ENCODE results near the gene SWAP70.

SWAP70 gene

GRCh38 chr11:9651899-9652748, 11.8 kb upstream of the SWAP70 start:
- TF ChIP-seq, protein P1, sequence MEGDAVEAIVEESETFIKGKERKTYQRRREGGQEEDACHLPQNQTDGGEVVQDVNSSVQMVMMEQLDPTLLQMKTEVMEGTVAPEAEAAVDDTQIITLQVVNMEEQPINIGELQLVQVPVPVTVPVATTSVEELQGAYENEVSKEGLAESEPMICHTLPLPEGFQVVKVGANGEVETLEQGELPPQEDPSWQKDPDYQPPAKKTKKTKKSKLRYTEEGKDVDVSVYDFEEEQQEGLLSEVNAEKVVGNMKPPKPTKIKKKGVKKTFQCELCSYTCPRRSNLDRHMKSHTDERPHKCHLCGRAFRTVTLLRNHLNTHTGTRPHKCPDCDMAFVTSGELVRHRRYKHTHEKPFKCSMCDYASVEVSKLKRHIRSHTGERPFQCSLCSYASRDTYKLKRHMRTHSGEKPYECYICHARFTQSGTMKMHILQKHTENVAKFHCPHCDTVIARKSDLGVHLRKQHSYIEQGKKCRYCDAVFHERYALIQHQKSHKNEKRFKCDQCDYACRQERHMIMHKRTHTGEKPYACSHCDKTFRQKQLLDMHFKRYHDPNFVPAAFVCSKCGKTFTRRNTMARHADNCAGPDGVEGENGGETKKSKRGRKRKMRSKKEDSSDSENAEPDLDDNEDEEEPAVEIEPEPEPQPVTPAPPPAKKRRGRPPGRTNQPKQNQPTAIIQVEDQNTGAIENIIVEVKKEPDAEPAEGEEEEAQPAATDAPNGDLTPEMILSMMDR (IDR thresholded peaks at IDR 0.05; ENCODE audit: insufficient read depth, low read depth, low read length, missing control alignments): no peak
- DNase-seq (ENCODE audit: low read depth): no peak
- H3K4me3 ChIP-seq (ENCODE audit: low read length): no peak overlapping the region

DNA sequence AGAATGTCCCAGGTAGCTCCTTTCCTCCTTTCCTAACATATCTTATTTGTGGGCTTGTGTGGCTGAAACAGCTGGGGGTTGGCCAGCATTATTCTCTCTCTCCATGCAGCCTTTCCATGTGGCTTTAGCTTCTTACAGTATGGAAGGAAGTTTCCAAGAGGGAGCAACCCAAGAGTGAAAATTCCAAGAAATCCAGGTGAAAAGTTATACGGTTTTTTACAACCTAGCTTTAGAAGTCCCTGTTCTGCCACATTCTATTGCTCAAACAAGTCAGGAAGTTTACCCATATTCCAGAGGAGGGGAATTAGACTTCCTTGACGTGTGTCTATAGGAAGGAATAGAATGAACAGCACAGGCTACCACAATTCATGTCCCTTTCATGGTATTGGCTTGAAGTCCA, 10.0 kb upstream of the SWAP70 start:
- DNase-seq (ENCODE audit: low read depth): no peak
- TF ChIP-seq, protein P1 (IDR thresholded peaks at IDR 0.05; ENCODE audit: insufficient read depth, low read depth, low read length, missing control alignments): no peak
- no peak overlapping the region for H3K4me3 ChIP-seq (ENCODE audit: low read length)

DNA sequence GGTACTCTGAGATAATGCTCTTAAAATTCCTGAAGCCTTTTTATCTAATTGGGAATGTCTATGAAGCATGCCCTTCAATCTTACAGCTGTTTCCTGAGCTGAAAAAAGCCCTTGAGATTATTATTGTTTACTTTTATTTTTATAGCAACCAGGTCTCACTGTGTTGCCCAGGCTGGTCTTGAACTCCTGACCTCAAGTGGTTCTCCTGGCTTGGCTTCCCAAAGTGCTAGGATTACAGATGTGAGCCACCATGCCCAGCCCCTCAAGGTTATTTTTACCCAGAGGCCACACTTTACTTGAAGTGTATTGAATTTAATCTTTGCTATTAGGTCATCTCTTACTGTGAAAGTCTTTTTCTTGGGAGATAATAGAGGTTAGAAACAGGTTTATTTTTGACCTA, 7.0 kb upstream of the SWAP70 start:
- no peak for DNase-seq (ENCODE audit: low read depth)

DNA sequence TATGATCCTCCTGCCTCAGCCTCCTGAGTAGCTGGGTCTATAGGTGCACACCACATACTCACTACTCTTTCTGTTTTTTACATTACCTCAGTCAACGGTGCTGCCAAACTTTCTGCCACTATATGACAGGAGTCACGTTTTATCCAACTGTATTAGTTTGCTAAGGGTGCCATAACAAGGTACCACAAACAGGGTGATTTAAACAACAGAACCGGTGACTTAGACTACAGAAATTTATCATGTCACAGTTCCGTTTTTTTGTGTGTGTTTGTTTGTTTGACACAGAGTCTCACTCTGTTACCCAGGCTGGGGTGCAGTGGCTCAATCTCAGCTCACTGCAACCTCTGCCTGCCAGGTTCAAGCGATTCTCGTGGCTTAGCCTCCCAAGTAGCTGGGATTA, 6.3 kb upstream of the SWAP70 start:
- no peak for DNase-seq (ENCODE audit: low read depth)
- TF ChIP-seq, protein P1 (IDR thresholded peaks at IDR 0.05; ENCODE audit: insufficient read depth, low read depth, low read length, missing control alignments): no peak
- H3K4me3 ChIP-seq (ENCODE audit: low read length): no peak overlapping the region

More for the DNA sequence above, 7.0 kb upstream of the SWAP70 start:
- no peak overlapping the region for H3K4me3 ChIP-seq (ENCODE audit: low read length)
- TF ChIP-seq, protein P1 (IDR thresholded peaks at IDR 0.05; ENCODE audit: insufficient read depth, low read depth, low read length, missing control alignments): no peak

GRCh38 chr11:9660886-9661285, 3.0 kb upstream of the SWAP70 start:
- peak; percentile 82 for DNase-seq (ENCODE audit: low read depth)
- TF ChIP-seq, protein P1 (IDR thresholded peaks at IDR 0.05; ENCODE audit: insufficient read depth, low read depth, low read length, missing control alignments): no peak

GRCh38 chr11:9662273-9662672, 1.6 kb upstream of the SWAP70 start:
- no peak overlapping the region for H3K4me3 ChIP-seq (ENCODE audit: low read length)
- TF ChIP-seq, protein P1 (IDR thresholded peaks at IDR 0.05; ENCODE audit: insufficient read depth, low read depth, low read length, missing control alignments): no peak
- DNase-seq (ENCODE audit: low read depth): no peak

More at GRCh38 chr11:9660886-9661285, 3.0 kb upstream of the SWAP70 start:
- H3K4me3 ChIP-seq (ENCODE audit: low read length): no peak overlapping the region

Data from epithelial cell of esophagus (primary cell).